ENCODE results near the gene ANKS6.

DNA sequence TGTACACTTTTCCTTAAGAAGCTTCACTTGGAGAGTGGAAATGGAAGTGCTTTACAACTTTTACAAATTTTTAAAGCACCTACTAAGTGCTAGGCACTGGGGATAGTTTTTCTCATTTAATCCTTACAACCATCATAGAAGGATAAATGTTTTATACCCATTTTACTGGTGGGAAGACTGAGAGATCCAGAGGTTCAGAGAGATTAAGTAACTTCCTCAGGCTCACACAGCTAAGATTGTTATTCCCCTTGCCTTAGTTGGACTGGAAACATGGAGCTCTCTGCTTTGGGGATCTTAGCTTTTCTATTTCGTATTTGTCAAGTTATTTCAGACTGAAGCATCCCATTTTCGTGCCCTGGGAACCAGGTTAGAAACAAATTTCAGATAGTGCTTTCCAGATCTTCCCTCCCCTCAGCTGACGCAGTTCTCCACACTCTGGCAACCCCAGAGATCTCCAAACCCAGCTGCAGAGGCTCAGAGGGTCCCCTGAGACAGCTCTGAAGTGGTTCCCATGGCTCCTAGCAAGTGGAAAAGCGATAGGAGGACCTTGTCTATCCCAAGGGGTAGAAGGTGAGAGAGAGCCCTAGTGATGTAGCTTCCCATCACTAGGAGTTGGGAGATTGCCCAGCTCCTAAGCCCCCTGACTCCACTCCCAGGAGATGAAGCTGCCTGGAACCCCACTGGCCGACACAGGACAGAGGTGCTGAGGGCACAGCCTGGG, 71.4 kb downstream of the ANKS6 start:
- TF ChIP-seq, protein P1, sequence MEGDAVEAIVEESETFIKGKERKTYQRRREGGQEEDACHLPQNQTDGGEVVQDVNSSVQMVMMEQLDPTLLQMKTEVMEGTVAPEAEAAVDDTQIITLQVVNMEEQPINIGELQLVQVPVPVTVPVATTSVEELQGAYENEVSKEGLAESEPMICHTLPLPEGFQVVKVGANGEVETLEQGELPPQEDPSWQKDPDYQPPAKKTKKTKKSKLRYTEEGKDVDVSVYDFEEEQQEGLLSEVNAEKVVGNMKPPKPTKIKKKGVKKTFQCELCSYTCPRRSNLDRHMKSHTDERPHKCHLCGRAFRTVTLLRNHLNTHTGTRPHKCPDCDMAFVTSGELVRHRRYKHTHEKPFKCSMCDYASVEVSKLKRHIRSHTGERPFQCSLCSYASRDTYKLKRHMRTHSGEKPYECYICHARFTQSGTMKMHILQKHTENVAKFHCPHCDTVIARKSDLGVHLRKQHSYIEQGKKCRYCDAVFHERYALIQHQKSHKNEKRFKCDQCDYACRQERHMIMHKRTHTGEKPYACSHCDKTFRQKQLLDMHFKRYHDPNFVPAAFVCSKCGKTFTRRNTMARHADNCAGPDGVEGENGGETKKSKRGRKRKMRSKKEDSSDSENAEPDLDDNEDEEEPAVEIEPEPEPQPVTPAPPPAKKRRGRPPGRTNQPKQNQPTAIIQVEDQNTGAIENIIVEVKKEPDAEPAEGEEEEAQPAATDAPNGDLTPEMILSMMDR (IDR thresholded peaks at IDR 0.05), result no peak
- TF ChIP-seq POLR2A (IDR thresholded peaks at IDR 0.05), result no peak
